Superior temporal gyrus (tissue), 1 donor: Measurements from ENCODE around the gene ZNF778.
"Not testable (repeated sequence)": the region's sequence is repeated elsewhere in the genome, so short reads cannot be mapped to it uniquely, and the experiment has no call there.

Experiments
- DNase-seq: peaks from one replicate; pipeline ENCODE4 v3.0.0-alpha.2; 2016; ENCODE audit errors: extremely low spot score

The ZNF778 gene

DNA sequence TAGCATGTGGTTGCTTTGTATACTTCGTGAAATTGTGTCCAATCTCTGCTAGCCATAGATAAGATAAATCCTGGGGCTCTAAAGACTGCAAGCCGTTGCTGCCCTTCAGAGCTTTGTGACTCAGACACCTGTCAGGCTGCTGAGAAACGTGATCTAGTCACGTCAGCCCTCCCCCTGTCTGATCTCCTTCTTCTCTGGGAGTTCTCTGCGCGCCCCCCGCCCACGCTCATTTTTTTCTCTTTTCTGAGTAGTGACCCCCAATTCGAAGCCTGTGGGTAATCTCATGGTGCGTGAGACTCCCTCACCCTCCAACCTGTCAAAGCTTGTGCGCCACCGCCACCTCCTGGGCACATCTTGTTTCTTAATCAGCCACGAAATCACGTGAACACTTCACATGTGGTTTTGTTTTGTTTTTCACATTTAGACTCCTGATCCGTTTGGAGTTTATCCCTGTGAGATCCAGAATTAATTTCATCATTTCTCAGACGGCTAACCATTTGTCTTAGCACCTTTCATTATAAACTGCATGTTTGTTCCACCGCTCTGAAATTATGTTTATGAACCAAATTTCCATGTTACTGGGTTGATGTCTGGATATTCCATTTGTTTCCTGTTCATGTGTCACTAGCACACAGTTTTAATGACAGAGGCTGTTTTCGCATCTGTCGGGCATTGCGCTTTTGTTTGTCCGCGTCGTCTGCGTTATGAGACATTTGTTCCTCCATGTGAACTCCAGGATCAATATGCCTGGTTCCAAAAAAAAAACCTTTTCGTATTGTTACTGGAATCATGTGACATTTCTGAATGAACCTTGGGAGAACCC, 977 bp upstream of the ZNF778 start:
- DNase-seq = peak; percentile 85

GRCh38 chr16:89217138-89217387, 440 bp upstream of the ZNF778 start:
- no peak for DNase-seq

- DNase-seq = no peak
These were observed 1.9 kb downstream of the ZNF778 start for GRCh38 chr16:89219365-89219764.

GRCh38 chr16:89221604-89222003, 4.1 kb downstream of the ZNF778 start:
- DNase-seq = no peak

- DNase-seq = no peak
These were observed 5.4 kb downstream of the ZNF778 start for GRCh38 chr16:89222931-89223330.

- DNase-seq = no peak
These were observed 7.2 kb downstream of the ZNF778 start for GRCh38 chr16:89224665-89225064.

DNA sequence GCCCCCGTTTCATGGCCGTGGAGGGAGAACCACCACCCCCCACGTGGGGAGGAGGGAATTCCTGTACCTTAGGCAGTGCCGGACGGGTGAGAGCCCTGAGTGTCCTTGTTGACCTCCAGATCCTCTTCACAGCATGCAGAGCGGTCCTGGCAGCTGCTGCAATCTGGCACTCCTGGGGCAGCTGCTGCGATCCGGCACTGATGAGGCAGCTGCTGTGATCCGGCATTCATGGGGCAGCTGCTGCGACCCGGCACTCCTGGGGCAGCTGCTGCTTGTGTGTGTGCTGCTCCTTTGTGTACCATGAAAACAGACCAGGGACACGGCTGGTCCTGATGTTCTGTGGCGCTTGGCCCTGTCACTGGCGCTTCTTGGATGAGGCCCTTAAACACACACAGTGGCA, 12.8 kb downstream of the ZNF778 start:
- DNase-seq = no peak

DNA sequence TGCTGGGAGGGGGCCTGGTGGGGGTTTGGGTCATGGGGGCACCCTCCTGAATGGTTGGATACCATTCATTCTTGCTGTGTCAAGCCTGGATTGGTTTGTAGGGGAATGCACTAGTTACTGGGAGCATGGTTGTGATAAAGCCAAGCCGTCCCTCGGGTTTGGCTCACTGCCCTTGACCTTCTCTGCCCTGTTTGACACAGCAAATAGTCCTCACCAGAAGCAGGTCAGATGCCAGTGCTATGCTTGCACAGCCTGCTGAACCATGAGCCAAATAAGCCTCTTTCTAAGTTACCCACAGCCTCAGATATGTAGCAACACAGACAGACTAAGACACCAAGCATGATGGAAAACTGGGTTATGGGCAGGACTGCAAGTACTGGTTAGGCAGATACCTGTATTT, 14.6 kb downstream of the ZNF778 start:
- no peak for DNase-seq

- DNase-seq = no peak
These were observed 16.4 kb downstream of the ZNF778 start for GRCh38 chr16:89233678-89234490.

DNA sequence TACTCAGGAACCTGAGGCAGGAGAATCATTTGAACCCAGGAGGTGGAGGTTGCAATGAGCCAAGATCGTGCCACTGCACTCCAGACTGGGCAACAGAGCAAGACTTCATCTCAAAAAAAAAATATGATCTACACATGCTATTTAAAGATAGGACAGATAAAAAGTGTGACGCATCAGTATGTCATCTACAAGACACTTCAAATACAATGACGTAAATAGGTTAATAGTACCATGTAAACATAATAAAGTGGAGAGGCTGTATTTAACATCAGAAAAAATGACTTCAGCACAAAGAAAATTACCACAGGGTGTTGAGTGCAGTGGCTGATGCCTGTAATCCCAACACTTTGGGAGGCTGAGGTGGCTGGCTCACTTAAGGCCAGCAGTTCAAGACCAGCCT, 20.2 kb downstream of the ZNF778 start:
- DNase-seq = no peak

GRCh38 chr16:89241187-89242007, 23.9 kb downstream of the ZNF778 start:
- peak; percentile 76 for DNase-seq

DNA sequence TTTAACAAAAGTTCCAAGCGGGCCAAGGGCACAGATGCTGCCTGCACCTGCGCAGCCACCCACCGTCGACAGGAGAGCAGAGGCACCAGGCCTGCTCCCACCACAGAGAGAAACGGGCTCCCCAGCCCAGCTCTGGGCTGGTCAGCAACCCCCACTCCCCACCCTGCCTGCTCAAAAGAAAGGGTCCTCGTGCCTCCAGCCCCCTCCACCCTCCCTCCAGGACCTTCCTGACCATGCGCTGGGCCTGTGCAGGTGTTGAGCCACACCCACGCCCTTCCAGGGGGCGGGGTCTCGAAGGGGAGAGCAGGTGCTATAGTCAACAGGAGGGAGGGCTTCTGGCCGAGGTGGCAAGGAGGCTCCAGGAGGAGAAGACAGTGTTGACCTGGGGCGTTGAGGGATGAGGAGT, 25.3 kb downstream of the ZNF778 start:
- no peak for DNase-seq

DNA sequence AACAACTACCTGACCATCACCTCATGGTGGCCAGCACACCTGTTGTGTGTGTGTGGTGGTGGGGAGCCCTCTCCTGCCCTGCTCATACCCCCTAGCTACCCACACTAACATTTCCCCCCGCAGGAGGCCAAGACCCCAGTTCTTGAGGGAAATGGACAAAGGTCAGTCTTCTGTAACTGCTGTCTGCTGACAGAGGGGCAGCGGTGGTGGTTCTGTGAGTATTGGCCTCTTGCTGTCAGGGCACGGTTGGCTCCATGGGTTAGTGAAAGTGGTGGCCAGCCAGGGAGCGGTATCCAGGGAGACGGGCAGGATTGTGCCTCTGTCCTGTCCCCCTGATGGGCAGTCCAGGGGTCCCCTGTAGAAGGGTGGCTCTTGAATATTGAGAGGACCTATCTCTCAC, 26.2 kb downstream of the ZNF778 start:
- no peak for DNase-seq

GRCh38 chr16:89244264-89244663, 26.8 kb downstream of the ZNF778 start:
- DNase-seq = not testable (repeated sequence)

DNA sequence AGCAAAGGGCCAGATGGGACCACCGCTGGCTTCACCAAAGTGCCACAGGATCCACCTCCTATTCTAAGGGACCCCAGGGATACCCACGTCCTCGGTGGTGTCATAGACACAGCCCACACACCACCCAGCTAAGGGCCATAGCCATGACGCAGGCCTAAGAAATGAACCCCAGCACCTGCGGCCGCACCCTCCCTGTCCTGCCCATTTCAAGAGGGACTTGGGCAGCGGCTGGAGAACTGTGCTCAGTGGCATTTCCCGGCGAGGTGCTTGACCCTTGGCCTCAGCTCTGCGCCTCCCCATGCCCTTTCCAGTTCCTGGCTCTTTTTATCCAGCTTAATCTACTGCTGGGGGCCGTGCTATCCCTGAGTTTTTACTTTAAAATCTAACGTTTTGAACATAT, 27.3 kb downstream of the ZNF778 start:
- no peak for DNase-seq

GRCh38 chr16:89246383-89246902, 28.9 kb downstream of the ZNF778 start:
- DNase-seq = no peak

DNA sequence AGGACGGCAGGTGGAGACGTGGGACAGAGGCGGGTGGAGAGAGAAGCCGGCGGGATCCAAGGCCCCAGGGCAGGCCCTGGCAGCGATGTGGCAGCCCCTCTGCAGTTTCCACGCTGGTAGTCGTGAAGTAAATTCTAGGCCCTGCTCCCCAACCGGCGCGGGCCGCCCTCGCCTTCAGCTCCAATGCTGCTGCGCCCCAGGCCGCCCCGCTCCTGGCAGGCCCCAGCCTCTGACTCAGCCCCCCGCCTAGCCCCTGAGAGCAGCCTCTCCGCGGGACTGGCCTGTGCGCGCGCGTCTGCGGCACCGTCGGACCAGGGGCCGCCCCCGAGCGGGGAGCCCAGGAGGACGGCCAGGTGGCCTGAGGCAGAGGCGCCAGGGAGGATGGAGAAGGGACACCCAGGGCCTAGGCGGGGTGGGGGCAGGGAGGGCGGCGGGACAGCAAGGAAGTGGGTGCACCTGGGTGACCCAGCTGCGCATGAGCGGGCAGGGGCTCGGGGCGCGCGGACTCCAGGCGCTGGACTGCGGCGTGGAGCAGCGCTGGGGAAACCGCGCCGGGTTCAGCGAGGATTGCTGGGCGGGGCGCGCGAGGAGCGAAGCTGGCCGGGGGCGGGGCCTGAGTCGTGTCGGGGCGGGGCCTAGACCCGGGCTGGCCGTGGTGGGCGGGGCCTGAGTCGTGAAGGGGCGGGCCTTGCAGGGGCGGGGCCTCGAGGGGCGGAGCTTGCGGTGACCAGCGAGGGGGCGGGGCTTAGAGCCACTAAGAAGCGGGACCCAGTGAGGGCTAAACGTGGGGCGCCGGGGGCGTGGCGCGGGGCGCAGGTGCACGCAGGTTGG, 29.6 kb downstream of the ZNF778 start:
- DNase-seq = peak; percentile 64

DNA sequence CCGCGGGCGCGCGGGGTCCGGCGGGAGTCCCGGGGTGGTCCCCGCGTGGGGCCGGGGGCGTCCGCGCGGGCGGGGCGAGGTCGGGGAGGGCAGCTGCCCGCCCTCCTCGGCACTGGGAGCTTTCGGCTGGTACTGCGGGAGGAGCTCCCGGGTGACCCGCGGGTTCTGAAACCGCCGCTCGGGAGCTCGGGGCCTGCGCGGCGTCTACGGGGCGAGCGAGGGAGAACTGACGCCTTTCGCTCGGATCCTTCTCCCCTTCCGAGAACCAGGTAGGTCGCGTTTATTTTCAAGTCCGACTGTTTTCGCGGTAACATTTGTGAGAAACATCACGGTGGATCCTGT, 30.2 kb downstream of the ZNF778 start:
- not testable (repeated sequence) for DNase-seq

DNA sequence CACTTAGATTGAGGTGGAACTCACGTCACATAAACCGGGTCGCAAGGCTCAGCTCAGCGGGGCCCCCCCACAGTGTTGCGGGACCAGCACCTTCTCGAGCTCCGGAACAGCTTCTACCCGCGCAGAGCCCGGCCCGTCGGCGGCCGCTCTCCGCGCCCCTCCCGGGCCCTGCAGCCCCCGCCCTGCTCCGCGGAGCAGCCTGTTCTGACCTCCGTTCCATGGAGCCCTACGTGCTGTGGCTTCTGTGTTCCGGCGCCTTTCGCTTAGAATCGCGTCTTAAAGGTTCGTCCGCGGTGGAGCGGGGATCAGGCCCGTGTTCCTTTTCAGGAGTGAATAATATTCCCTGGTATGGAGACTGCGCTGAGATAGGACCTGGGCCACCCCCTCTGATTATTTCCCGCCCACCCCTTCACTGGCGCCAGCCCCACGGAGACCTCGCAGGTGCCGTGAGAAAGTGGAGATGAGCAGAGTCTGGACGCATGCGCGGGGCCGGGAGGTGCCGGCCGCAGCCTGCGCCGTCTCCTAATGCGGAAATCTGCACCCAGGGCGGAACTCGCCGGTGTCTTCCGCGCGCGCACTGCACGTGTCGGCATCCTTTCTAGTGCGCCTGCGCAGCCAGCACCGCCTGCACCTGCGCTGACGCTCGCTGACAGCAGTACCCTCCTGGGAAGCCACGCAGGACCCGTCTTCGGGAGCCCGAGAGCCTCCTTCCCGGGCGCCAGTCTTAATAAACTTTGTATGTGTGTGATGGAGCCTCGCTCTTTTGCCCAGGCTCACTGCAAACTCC, 30.9 kb downstream of the ZNF778 start:
- DNase-seq = no peak

DNA sequence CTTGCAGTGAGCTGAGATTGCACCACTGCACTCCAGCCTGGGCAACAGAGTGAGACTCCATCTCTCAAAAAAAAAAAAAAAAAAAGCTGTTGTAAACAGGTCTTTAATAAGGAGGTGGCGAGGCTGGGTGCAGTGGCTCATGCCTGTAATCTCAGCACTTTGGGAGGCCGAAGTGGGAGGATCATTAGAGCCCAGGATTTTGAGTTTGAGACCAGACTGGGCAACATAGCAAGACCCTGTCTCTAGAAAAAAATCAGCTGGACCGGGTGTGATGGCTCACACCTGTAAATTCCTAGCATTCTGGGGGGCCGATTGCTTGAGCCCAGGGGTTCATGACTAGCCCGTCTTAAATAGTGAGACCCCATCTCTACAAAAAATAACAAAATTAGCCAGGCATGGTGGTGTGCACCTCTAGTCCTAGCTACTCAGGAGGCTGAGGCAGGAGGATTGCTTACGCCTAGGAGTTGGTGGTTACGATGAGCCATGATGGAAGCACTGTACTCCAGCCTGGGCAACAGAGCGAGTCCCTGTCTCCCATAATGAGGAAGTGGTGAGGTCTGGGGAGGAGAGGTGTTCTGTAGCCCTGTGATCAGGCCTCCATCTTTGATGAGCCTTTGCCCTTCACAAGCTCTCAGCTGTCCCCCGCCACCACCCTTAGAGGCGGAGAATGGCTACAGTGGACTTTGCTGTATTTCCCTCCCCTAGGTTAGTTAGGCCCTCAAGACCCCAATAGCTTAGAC, 36.2 kb downstream of the ZNF778 start:
- no peak for DNase-seq
